Keratinocyte (primary cell): Measurements from ENCODE around the gene ASB6. TPM values are rescaled to one million over a fixed set of nuclear protein-coding genes. Genes with fewer than 3 reads are reported as not detected.

Source experiments
- DNase-seq: peaks from one replicate; pipeline ENCODE4 v3.0.0-alpha.2; 2011; ENCODE audit warnings: low read depth, missing footprints, low spot score
- FAIRE-seq: peaks from 2 replicates; lab custom pipeline; 2011; peaks lifted over from hg19 to GRCh38; lab: Jason Lieb, UNC
- H2AFZ ChIP-seq: 2 replicates; pipeline ENCODE4 v1.6.0; 2012; ENCODE audit warnings: low read length, control low read depth, inconsistent platforms; ENCODE audit not compliant: control insufficient read depth
- H3K27ac ChIP-seq: 2 replicates; pipeline ENCODE4 v1.5.1; 2011; ENCODE audit warnings: low read length; ENCODE audit not compliant: control insufficient read depth, insufficient read depth
- H3K27me3 ChIP-seq: 3 replicates; pipeline ENCODE4 v1.6.0; 2011; ENCODE audit warnings: low read length; ENCODE audit not compliant: control insufficient read depth, insufficient read depth; ENCODE audit errors: extremely low read depth
- H3K36me3 ChIP-seq, 2 experiments: 2 replicates in 1 of 2; 3 replicates in 1 of 2; pipeline ENCODE4 v1.5.1; 2011; ENCODE audit warnings: low read length in 2 of 2, mild to moderate bottlenecking in 1 of 2; ENCODE audit not compliant: control insufficient read depth in 2 of 2, insufficient read depth in 2 of 2; ENCODE audit errors: extremely low read depth in 1 of 2
- H3K4me1 ChIP-seq: 3 replicates; pipeline ENCODE4 v1.5.1; 2011; ENCODE audit warnings: low read length; ENCODE audit not compliant: control insufficient read depth, insufficient read depth; ENCODE audit errors: extremely low read depth
- H3K4me2 ChIP-seq: 3 replicates; pipeline ENCODE4 v1.6.0; 2011; ENCODE audit warnings: low read depth, low read length; ENCODE audit not compliant: control insufficient read depth, insufficient read depth; ENCODE audit errors: extremely low read depth
- H3K4me3 ChIP-seq, 3 experiments: fragments of 200-600 bp in 1 of 3; sonication (generic) in 1 of 3; 2 replicates in 2 of 3; 3 replicates in 1 of 3; pipeline ENCODE4 v1.5.1; 2011 to 2016; ENCODE audit warnings: low read length in 3 of 3, mild to moderate bottlenecking in 3 of 3, control low read depth in 2 of 3, inconsistent platforms in 1 of 3, low read depth in 1 of 3, mixed read lengths in 1 of 3, mixed run types in 1 of 3, moderate library complexity in 1 of 3; ENCODE audit not compliant: control insufficient read depth in 2 of 3, insufficient read depth in 2 of 3; ENCODE audit errors: extremely low read depth in 1 of 3
- H3K79me2 ChIP-seq: 2 replicates; pipeline ENCODE4 v1.6.0; 2012; ENCODE audit warnings: low read length; ENCODE audit not compliant: control insufficient read depth, insufficient read depth
- H3K9ac ChIP-seq: 3 replicates; pipeline ENCODE4 v1.6.0; 2011; ENCODE audit warnings: low read length; ENCODE audit not compliant: control insufficient read depth, insufficient read depth; ENCODE audit errors: extremely low read depth
- H3K9me1 ChIP-seq: 3 replicates; pipeline ENCODE4 v1.6.0; 2011; ENCODE audit warnings: low read length; ENCODE audit not compliant: control insufficient read depth, insufficient read depth; ENCODE audit errors: extremely low read depth
- H3K9me3 ChIP-seq: 2 replicates; pipeline ENCODE4 v1.5.1; 2012; ENCODE audit warnings: low read depth, low read length; ENCODE audit not compliant: control insufficient read depth
- H4K20me1 ChIP-seq: 3 replicates; pipeline ENCODE4 v1.6.0; 2011; ENCODE audit warnings: low read length; ENCODE audit not compliant: control insufficient read depth, insufficient read depth; ENCODE audit errors: extremely low read depth
- EZH2 ChIP-seq: IDR thresholded peaks from one replicate; pipeline ENCODE4 v1.6.1; 2012; ENCODE audit warnings: inconsistent platforms, mild to moderate bottlenecking, low read length, moderate library complexity
- dilution Hi-C: fragments of 300-500 bp; cut with MboI; formaldehyde crosslinking; loops from one replicate; pipeline ENCODE4 v1.7.0; 2020; ENCODE audit warnings: low sequenced_read_pairs; ENCODE audit not compliant: extremely low pct_ligation_motif_present
- polyA plus RNA-seq, 5 experiments: library from polyadenylated mRNA; depleted of rRNA in 3 of 5; stranded (reverse) in 3 of 5; stranded (forward) in 1 of 5; unstranded in 1 of 5; fragments of >200 nt; gene quantifications; 1 replicate in 1 of 5; 2 replicates in 3 of 5; 3 replicates in 1 of 5; pipeline versions ENCODE4 v1.2.1 to v1.2.3, GENCODE V29; 2011 to 2012; ENCODE audit warnings: missing spikeins in 2 of 5, low read depth in 1 of 5, low replicate concordance in 1 of 5
- TF ChIP-seq, protein P1 (sequence below), 3 experiments: IDR thresholded peaks in 1 of 3; conservative IDR thresholded peaks in 1 of 3; optimal IDR thresholded peaks in 1 of 3; 2 replicates in 2 of 3; 3 replicates in 1 of 3; pipeline versions ENCODE3 to v1.5.1; 2011; ENCODE audit warnings: low read length in 3 of 3, mild to moderate bottlenecking in 3 of 3, moderate library complexity in 2 of 3, control low read depth in 1 of 3, inconsistent platforms in 1 of 3; ENCODE audit not compliant: insufficient read depth in 2 of 3; ENCODE audit errors: extremely low read depth in 1 of 3

ASB6 gene
- polyA plus RNA-seq, 1 donor (not counting 4 experiments of a cell fraction or from before 2014, with no cell fraction given) = 16.3 TPM

DNA sequence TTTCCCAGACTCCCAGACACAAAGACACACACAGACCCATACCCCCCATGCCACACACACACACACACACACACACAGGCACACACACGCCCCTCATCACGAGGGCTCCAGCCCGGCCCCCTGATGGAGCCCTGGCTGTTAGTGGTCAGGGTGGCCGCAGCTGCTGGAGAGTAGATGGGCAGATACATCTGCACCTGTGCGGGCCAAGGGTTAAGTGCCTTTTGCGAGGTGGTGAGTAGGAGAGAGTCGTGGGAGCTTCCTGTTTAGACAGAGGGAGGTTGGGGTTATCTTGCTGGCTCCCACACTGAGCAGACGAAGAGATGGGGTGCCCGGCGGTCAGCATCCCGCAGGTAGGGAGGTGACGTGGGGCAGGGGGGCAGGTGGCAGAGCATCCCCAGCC is 31.7 kb upstream of the ASB6 start:
- H3K9me3 ChIP-seq = no peaks in the 10 kb centered on the region
- dilution Hi-C loops = no loop called here
- peaks cover 27% of the 10 kb centered on the region for H3K27me3 ChIP-seq
- H3K36me3 ChIP-seq = no peaks in the 10 kb centered on the region
- no peak overlapping the region for H3K27ac ChIP-seq
- no peaks in the 10 kb centered on the region for H3K79me2 ChIP-seq
- H3K9me1 ChIP-seq = no peaks in the 10 kb centered on the region
- TF ChIP-seq EZH2 = no peak
- TF ChIP-seq, protein P1, sequence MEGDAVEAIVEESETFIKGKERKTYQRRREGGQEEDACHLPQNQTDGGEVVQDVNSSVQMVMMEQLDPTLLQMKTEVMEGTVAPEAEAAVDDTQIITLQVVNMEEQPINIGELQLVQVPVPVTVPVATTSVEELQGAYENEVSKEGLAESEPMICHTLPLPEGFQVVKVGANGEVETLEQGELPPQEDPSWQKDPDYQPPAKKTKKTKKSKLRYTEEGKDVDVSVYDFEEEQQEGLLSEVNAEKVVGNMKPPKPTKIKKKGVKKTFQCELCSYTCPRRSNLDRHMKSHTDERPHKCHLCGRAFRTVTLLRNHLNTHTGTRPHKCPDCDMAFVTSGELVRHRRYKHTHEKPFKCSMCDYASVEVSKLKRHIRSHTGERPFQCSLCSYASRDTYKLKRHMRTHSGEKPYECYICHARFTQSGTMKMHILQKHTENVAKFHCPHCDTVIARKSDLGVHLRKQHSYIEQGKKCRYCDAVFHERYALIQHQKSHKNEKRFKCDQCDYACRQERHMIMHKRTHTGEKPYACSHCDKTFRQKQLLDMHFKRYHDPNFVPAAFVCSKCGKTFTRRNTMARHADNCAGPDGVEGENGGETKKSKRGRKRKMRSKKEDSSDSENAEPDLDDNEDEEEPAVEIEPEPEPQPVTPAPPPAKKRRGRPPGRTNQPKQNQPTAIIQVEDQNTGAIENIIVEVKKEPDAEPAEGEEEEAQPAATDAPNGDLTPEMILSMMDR (optimal IDR thresholded peaks at IDR 0.05 in 1 of 3, IDR thresholded peaks at IDR 0.05 in 1 of 3, conservative IDR thresholded peaks at IDR 0.05 in 1 of 3; ENCODE audit: extremely low read depth in 1 of 3, insufficient read depth in 2 of 3, low read length in 3 of 3) = no peak
- H3K4me2 ChIP-seq = no peak overlapping the region
- H3K4me3 ChIP-seq = no peak overlapping the region
- peaks cover 3% of the 10 kb centered on the region for H3K4me1 ChIP-seq
- no peak overlapping the region for H3K9ac ChIP-seq
- FAIRE-seq (no peak), DNase-seq (no peak)
- no peak overlapping the region for H2AFZ ChIP-seq
- H4K20me1 ChIP-seq = no peaks in the 10 kb centered on the region

DNA sequence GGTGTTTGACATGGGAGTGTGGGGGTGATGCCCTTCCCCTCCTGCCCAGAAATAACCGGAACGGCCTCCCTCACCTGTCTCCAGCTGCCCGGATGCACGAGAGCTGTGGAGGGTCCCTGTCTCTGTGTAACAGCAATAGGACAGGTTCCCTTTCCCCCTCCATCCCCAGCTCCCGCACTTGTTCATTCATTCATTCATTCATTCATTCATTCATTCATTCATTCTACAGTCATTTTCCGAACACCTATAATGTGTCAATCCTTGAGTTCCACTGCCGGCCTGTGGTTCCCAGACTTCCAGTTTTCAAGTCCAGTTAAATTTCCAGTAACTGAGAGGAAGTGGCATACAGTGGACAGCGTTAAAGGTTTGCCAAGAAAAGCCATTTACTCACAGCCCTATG is 30.8 kb upstream of the ASB6 start:
- H3K36me3 ChIP-seq = no peaks in the 10 kb centered on the region
- no peaks in the 10 kb centered on the region for H3K9me1 ChIP-seq
- H3K79me2 ChIP-seq = no peaks in the 10 kb centered on the region
- peaks cover 3% of the 10 kb centered on the region for H3K4me1 ChIP-seq
- no peaks in the 10 kb centered on the region for H3K9me3 ChIP-seq
- no peak overlapping the region for H3K27ac ChIP-seq
- DNase-seq = no peak
- dilution Hi-C loops = no loop called here
- H3K9ac ChIP-seq = no peak overlapping the region
- H3K27me3 ChIP-seq = peaks cover 34% of the 10 kb centered on the region
- no peak for FAIRE-seq
- H4K20me1 ChIP-seq = no peaks in the 10 kb centered on the region
- TF ChIP-seq, protein P1 (optimal IDR thresholded peaks at IDR 0.05 in 1 of 3, IDR thresholded peaks at IDR 0.05 in 1 of 3, conservative IDR thresholded peaks at IDR 0.05 in 1 of 3; ENCODE audit: extremely low read depth in 1 of 3, insufficient read depth in 2 of 3, low read length in 3 of 3) = no peak
- TF ChIP-seq EZH2 = no peak
- no peak overlapping the region for H3K4me3 ChIP-seq
- no peak overlapping the region for H3K4me2 ChIP-seq
- no peak overlapping the region for H2AFZ ChIP-seq
